GM18498 (cell line): ENCODE results near the gene TBC1D2.

Experiments
- ATAC-seq: cut with Tn5 transposase; IDR thresholded peaks from one replicate; pipeline ENCODE4 v1.9.1; 2021; ENCODE audit warnings: mild to moderate bottlenecking, moderate library complexity; ENCODE audit not compliant: unreplicated experiment

TBC1D2 gene

DNA sequence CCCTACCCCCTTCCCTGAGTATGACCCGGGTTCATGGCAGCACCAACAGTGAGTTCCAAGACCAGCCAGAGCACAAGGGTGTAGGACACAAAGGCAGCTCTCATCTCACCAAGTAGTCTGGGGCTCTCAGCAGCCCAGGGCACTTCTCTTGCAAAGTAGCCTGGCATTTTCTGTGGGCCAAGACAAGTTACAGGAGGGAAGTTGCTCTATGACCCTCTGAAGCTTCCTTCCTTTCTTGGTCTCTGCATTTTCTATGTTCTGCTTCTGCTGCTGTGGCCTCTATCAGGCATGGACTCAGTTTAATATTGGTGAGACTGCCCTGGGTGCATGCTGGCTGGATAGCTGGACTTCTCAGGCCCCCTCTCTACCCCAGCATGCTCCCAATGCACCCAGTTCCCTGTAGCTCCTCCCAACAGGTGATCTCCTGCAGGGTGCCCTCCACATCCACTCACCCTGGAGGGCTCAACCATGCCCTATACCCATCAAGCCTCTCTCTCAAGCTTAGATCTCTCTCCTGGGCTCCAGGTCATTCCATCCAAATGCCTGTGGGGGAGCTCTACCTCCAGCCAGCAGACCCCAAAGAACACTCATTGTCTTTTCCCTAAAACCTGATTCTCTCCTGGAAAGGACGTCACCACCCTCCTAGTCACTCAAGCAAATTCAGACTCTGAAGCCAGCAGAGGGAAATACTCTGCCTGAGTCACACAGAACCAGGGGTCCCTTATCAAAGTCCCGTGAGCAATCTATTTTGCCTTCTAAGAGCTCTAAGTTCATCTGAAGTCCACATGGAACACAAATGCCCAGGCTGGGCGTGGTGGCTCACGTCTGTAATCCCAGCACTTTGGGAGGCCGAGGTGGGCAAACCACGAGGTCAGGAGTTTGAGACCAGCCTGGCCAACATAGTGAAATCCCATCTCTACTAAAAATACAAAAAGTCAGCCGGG, 13.8 kb downstream of the TBC1D2 start:
- no peak for ATAC-seq

DNA sequence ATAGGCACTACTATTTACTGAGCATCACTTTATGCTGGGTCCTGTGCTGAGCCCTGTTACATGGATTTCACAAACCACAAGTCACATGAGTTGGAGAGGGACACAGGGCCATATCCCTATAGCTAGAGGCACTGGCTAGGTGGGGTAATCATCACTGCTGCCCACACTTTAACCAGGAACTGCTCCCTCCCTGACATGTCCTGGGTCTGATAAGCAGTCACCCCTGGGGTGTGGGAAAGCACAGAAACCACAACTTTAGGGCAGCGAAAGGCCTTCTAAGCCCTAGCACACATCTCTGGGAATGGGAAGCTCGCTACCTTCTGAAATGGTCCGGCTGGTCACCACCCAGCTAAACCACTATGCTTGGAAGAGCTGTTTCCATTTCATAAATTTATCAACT, 15.0 kb downstream of the TBC1D2 start:
- no peak for ATAC-seq

DNA sequence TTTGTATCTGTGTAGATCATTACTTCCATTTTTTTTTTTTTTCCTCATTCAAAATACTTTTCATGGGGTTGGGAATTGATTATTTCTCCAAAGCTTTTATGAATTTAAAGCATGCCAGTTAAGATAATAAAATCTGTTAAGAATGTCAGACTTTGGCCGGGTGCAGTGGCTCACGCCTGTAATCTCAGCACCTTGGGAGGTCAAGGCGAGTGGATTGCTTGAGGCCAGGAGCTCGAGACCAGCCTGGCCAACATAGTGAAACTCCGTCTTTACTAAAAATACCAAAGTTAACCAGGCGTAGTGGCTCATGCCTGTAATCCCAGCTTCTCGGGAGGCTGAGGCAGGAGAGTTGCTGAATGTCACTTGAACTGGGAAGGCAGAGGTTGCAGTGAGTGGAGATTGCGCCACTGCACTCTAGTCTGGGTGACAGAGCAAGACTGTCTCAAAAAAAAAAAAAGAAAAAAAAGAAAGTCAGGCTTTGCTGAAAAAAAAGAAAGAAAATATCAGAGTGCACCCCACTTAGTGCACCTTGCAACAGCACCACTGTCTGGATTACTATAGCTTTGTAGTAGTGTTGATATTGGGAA, 18.5 kb downstream of the TBC1D2 start:
- ATAC-seq, result no peak

DNA sequence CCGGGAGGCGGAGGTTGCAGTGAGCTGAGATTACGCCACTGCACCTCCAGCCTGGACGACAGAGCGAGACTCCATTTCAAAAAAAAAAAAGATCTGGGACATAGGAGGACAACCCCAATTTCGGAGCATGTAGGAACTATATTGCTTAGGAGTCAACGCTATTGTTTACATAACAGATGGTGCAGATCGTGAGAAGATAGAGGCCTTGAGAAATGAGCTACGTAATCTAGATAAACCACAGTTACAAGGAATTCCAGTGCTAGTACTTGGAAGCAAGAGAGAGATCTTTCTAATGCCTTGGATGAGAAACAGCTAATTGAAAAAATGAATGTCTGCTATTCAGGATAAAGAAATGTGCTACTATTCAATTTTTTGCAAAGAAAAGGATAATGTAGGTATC, 20.3 kb downstream of the TBC1D2 start:
- no peak for ATAC-seq

DNA sequence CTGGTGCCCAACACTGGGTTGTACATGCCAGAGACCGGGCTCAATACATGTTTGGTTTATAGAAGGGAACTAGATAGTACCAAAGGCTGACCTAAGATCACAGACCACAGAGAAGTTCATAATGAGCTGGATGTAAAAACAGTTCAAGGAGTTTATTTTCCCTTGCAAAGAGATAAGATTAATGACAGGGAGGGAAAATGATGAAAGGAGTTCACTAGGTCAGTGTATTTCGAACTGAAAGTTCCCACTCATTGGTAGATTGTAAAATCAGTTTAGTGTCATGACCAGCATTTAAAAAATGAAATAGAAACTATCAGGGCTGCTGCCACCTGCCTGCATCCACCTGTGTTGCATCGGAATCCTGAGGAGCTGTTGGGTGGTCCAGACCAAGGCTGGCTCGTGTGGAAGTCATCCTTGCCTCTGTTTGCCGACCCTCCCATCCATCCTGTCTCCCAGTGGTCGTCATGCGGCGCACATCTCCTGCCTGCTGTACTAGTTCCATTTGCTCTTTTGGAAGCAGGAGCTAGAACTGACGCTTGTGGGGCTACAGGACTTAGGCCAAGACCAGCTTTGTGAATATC, 21.1 kb downstream of the TBC1D2 start:
- ATAC-seq, result no peak

DNA sequence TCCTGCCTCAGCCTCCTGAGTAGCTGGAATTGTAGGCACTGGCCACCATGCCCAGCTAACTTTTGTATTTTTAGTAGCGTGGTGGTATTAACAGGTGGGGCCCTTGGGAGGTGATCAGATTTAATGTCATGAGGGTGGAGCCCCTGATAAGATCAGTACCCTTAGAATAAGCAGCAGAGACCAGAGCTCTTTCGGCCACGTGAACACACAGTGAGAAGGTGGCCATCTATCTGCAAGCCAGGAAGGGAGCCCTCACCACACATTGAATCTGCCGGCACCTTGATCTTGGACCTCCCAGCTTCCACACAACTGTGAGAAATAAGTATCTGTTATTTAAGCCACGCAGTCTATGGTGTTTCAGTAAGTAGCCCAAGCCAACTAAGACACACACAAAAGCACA, 22.5 kb downstream of the TBC1D2 start:
- no peak for ATAC-seq

DNA sequence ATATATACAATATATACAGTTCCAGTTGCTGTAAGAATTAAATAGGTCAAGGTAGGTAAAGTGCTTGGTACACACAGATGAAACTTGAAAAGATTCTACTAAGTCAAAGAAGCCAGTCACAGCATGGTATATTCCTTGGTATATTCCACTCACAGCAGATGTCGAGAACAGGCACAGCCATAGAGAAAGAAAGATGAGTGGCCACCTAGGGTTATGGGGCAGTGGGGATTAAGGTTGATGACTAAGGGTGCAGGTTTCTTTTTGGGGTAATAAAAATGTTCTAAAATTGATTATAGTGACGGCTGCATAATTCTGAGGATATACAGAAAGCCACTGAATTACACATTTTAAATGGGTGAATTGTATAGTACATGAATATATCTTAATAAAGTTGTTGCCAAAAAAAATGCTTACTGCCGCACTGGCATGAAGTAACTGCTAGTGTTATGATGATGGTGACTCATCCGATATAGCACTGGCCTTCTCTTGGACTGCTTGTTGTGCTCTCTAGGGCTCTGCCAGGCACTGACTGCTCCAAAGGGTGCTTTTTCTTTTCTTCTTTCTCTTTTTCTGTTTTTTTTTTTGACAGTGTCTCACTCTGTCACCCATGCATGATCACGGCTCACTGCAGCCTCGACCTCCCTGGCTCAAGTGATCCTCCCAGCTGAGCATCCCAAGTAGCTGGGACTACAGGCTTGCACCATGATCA, 23.5 kb downstream of the TBC1D2 start:
- ATAC-seq, result no peak

DNA sequence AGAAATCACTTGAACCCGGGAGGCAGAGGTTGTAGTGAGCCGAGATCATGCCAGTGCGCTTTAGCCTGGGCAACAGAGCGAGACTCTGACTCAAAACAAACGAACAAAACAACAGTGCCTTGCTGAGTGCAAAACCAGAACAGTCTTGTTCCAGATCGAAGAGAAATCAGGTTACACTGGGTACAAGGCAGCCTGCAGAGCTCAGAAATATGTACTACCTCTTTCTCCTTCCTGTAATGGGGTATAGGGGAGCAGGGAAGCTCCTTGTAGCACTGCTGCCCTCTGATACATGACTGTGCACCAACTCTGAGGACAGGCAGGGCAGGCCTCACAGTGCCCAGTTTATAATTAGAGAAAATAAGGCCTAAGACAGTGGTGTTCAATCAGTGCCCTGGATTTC, 24.7 kb downstream of the TBC1D2 start:
- ATAC-seq, result no peak

DNA sequence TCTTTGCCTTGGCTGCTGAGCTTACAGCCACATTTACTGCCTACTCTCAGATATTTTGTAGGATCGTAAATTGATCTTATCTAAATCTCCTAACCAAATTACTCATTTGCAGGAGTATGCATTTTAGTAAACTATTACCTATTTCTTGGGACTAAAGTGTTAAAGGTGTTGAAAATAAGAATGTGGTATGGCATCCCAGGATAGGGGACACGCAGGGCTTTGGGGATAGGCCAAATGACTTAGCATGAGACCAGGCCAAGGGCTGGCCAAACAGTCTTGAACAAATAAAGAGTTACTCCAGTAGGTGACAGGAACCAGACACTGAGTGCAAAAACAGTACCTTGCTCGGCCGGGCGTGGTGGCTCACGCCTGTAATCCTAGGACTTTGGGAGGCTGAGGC, 25.1 kb downstream of the TBC1D2 start:
- no peak for ATAC-seq

DNA sequence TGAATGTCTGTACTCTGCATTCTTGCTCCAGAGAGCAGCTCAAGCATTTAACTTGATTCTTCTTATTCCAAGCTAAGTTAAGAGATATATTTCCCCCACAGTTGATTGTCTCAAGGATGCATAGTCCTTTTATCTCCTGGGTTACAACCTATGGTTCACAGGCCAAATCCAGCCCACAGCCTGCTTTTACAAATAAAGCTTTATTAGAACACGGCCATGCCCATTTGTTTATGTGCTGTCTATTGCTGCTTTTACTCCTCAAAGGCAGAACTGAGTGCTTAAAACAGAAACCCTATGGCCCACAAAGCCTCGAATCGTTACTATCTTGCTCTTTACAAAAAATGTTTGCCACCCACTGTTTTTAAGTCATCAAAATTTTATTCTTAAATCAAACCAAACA, 25.8 kb downstream of the TBC1D2 start:
- no peak for ATAC-seq

DNA sequence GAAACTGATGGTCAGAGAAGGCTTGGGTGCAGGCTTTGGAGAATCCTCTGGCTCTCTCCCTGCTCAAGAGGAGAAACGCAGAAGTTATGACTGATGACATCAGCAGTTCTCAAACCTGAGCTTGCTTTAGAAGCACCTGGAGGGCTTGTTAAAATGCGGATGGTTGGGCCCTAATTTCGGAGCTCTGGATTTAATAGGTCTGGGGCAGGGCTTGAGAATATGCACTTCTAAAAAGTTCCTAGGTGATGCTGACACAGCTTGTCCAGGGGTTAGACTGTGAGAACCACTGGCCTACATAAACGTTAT, 26.4 kb downstream of the TBC1D2 start:
- no peak for ATAC-seq

DNA sequence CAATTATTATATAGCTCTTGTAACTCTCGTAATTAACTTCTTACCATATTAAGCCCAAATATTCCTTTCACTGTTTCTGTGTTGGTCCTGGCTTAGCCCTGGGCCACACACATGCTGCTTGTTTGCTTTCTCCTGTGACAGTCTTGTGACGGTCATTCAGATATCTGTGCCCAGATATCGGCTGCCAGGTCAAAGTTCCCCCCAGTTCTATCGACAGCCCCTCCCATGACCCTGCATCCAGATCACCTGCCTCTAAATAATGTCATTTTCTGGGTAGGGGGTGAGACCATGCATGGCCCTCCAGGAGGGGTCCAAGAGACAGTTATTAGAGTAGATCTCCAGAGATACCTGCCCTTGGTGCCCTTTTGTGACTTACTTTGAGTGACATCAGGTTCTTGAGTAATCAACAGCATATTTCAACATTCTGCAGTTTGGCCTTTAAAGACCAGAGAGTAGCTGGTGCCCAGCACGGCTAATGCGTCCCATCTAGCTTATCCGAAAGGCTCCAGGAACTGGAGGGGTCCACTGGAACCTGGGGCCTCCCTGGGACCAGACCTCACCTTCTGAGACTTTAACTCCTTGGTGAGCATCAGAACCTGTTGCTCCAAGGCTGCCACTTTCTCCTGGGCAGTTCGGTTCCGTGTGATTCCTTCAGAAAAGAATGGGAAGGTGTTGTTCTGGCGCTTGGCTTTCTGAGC, 26.9 kb downstream of the TBC1D2 start:
- ATAC-seq, result no peak

DNA sequence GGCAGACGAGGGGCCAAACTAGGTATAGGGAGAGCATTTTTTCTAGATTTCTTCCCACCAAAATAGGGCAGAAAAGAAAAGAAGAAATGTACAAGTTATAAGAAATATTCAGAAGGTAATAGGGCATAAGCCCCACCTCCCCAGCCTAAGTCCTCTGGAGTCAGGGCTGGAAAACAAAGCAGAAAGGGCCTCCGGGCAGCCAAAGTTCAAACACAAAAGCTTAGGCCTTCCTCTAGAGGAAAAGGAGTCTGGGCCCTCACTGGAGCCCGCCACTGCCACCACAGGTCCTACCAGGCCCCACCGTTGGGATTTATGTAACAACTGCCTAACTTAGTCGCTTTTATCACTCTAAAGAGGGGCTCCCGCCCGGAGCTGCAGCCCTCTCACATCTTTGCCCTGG, 27.6 kb downstream of the TBC1D2 start:
- no peak for ATAC-seq

DNA sequence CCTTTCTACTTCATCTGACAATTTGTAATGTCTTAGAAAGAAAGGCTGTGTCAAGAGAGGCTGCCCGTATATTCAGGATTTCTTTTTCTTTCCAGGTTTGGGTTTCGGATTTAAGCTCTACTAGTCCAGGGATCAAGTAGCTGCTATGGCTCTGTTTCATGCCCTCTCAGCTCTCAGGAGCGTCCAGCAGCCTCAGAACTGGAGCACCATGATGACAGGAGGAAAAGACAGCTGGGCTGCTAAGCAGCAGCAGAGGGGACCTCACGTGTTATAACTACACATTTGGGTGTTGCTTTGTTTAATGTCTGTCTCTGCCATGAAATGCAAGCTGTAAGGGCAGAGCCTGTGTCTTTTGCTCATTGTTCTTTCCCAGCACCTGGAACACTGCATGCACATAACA, 28.5 kb downstream of the TBC1D2 start:
- ATAC-seq, result no peak

DNA sequence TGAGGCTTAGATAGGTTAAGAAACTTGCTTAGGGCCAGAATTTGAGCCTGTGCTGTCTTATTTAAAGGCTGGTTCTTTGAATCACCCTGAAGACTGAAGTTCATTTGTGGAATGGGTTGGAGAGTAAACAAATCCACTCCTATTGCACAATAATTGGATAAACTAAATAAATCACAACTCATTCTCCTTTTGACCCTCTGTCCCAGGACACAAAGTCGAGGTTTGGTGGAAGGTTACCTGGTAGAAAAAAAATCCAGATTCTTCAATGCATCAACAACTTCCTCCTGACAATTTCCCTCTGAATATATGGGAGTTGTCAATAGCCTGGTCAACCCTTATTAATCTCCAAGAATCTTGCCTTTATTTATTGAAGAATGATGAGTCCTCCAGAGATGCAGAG, 28.9 kb downstream of the TBC1D2 start:
- no peak for ATAC-seq

DNA sequence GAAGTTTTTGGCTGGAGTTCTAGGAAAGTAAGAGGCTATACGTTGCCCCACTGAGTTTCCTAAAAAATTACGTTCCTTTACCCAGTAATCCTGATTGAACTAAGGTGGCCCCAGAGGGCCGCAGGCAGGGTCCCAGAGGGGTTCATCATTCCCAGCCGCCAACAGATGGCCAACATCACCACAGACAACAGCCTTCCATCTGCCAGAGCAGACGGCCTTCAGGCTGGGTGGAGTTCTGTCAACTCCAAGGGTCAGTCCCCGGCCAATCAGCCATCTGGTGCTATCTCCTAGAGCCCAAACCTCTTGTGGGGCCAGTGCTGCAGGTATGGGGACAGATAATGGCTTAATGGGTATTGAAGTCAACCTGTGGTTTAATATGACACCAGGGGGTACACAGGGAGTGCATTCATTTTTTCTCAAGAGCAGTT, 30.4 kb downstream of the TBC1D2 start:
- no peak for ATAC-seq

DNA sequence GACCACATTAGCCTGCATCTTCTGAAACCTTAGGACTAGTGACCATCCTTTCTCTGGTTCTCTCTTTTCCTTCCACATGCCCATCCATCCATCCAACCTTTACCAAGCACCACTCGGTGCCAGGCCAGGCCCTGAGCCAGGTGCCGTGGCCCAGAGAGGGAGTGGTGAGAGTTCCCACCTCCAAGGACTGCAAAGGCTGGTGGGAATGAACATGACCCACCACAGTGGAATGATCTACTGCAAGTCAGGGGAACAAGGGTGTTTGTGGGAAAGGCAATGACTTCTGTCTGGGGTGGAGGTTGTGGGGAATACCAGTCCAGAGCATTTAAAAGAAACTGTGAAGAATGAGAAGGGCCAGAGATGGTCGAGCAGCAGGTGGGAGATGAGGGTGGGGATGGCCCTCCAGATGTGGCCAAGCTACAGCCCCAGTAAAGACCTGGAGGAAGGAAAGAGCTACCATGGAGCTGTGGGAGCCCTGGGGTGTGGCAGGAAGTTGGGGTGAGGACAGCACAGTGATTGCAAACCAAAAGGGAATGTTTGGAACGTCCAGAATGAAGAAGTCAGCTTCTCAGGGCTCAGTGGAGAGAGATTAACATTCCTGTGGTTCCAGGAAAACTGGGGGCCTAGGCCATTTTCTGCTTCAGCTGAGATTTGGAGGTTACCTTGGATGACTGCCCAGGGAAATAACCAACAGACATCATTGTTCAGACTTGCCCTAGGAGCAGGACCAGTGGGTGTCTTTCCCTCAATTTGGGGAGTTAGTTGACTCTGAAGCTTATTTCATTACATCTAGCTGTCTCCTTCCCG, 32.4 kb downstream of the TBC1D2 start:
- ATAC-seq, result no peak

DNA sequence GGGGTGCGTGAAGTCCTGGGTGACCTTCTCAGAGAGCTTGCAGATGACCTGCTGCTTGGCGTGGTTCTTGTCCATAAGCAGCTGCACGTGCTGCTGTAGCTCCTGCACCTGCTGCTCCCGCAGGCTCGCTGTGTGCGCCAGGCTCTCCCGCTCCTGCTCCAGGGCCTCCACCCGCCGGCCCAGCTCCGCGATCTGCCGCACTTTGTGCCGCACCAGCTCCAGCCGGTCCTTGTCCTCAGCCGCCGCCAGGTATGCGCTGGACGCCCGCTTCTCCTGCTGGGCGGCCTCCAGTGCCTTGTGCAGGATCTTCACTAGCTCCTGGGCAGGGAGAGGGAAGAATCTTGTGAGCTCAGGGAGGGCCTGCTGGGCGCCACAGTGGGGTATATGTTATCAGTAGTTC, 34.5 kb downstream of the TBC1D2 start:
- ATAC-seq, result no peak

DNA sequence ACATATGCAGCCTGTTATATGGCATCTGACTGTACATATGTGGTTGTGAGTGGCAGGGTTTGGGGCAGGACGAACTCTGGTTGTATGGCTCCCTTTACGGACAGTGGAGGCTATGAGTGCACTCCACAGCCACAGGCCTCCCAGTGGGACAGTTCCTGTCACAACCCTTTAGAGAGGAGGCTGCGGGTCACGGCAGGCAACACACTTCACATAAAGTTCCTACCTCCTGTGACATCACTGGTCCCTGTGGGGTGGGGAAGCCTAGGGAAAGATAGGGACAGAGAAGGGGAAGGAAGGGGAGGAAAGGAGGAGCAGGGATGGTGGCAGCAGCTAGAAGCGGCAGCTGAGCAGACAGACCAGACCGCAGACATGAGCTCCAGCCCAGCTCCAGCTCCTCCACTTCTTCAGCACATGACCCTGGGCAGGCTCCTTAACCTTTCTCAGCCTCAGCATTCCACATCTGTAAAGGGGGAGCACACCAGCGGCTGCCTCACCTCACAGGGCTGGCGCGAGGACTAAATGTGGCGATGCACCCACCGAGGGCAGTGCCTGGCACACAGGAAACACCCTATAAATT, 35.6 kb downstream of the TBC1D2 start:
- ATAC-seq, result no peak

DNA sequence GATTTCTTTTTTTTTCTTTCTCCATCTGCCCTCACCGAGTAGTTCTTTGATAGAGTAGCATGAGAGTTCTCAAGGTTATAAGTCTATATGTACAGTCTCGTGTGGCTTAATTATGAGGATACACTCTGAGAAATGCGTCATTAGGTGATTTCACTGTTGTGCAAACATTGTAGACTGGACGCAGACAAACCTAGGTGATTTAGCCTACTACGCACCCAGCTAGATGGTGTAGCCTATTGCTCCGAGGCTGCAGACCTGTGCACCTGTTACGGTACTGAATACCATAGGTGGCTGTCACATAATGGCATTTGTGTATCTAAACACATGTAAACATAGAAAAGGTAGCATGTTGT, 36.1 kb downstream of the TBC1D2 start:
- ATAC-seq, result no peak
